ENCODE results near the gene PAFAH2.
"Not testable (repeated sequence)": the region's sequence is repeated elsewhere in the genome, so short reads cannot be mapped to it uniquely, and the experiment has no call there.

Gene PAFAH2

DNA sequence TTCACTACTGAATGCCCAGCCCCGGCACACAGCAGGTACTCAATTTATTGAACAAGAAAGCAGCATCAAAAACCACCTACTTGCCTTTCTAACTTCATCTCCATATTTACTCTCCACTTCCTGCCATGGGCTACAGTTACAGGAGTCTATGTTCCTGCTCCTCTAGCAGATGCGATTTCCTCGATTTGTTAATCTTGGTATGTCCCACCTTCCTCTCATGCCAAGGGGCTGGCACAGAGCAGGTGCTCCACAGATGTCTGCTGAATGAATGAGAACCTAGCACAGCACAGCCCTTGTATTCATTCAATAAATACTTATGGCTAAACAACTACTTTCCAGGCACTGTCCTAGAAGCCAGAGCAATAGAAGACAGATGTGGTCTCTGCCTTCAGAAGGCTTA lies 12.2 kb downstream of the PAFAH2 start:
- no peak for DNase-seq (ENCODE audit: low read depth, low spot score)

DNA sequence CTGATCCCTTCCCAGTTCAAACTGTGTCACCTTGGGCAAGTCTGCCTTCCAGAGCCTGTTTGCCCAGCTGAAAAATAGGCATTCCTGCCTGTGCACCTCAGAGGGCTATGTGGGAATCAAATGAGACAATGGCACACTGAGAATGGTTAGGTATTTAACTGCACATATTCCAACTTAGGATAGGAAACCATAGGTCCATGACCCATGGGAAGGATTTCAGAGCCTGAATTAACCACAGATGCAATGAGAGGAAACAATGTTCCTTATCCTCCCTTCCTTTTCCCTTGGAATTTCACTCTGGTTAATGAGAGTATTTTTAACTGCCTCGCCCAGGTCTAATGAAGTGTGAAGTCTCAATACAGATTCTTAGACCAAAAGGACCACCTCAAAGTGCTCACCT lies 12.7 kb downstream of the PAFAH2 start:
- no peak for DNase-seq (ENCODE audit: low read depth, low spot score)

GRCh38 chr1:25979210-25979609 lies 18.7 kb downstream of the PAFAH2 start:
- no peak for DNase-seq (ENCODE audit: low read depth, low spot score)

GRCh38 chr1:25978403-25978802 lies 19.5 kb downstream of the PAFAH2 start:
- no peak for DNase-seq (ENCODE audit: low read depth, low spot score)

DNA sequence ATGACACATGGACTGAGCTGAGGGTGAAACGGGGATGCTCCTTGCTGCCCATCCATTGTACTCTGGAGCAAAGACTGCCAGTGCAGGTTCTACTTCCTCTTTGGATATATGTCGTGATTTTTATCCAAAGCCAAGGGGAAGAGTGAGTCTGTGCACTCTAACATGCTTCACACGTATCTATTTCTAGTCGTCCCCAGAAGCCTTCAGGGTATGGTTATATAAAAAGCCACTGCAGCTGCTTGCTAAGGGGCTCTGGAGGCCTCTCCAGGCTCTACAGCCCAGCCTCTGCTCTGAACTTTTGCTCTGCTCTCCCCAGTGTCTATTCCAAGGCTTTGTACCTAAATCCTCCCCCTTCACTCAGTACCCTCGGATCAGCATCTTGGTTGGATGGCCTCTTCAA lies 20.1 kb downstream of the PAFAH2 start:
- no peak for DNase-seq (ENCODE audit: low read depth, low spot score)

- DNase-seq (ENCODE audit: low read depth, low spot score), result no peak
These were observed 24.1 kb downstream of the PAFAH2 start for GRCh38 chr1:25973610-25974321.

DNA sequence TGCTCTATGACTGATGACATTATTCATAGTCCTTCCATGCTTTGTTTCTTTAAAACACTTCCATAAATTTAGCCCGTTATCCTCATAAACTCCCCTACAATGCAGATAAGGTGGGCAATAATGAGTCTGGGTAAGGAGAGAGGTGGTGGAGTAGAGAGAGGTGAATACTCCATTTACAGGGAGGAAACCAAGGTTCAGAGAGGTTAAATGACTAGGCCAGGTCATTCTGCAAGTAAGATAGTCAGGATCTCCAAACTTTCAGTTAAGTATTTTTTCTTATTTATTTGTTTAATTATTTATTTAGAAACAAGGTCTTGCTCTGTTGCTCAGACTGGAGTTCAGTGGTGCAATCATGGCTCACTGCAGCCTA lies 26.1 kb downstream of the PAFAH2 start:
- DNase-seq (ENCODE audit: low read depth, low spot score), result no peak

GRCh38 chr1:25971066-25971810 lies 26.6 kb downstream of the PAFAH2 start:
- DNase-seq (ENCODE audit: low read depth, low spot score), result peak; percentile 10

DNA sequence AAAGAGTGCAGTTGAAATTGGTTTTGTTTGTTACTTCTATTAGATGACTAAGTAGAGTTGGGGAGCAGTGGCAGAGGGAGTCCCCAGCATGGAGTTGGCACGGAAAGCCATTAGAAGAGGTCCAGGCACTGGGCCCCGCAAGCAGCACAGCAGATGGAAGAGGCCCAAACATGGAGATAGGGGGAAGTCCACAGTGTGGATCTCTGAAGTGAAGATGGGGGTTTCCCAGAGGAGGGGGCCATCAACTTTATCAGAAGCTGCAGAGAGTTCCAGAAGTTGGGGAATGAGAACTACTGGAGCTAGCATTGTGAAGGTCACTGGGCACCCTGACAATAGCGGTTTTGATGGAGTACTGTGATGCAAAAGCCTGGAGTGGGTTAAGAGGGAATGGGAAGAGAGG lies 30.6 kb downstream of the PAFAH2 start:
- DNase-seq (ENCODE audit: low read depth, low spot score), result no peak

DNA sequence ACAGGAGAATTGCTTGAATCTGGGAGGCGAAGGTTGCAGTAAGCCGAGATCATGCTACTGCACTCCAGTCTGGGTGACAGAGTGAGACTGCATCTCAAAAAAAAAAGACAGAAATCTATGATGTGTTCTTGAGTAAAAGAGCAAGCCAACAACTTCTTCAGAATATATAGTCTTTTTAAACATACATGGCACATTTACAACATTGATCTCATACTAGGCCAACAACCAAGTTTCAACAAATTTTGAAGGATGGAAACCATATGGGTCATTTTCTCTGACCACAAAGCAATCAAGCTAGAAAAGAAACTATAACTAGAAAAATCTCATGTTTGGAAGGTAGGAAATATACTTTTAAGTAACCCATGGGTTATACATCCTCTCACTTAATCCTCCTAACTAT lies 38.3 kb downstream of the PAFAH2 start:
- no peak for DNase-seq (ENCODE audit: low read depth, low spot score)

- DNase-seq (ENCODE audit: low read depth, low spot score), result no peak
These were observed 39.4 kb downstream of the PAFAH2 start for GRCh38 chr1:25958465-25958864.

GRCh38 chr1:25955553-25955952 lies 42.3 kb downstream of the PAFAH2 start:
- no peak for DNase-seq (ENCODE audit: low read depth, low spot score)

DNA sequence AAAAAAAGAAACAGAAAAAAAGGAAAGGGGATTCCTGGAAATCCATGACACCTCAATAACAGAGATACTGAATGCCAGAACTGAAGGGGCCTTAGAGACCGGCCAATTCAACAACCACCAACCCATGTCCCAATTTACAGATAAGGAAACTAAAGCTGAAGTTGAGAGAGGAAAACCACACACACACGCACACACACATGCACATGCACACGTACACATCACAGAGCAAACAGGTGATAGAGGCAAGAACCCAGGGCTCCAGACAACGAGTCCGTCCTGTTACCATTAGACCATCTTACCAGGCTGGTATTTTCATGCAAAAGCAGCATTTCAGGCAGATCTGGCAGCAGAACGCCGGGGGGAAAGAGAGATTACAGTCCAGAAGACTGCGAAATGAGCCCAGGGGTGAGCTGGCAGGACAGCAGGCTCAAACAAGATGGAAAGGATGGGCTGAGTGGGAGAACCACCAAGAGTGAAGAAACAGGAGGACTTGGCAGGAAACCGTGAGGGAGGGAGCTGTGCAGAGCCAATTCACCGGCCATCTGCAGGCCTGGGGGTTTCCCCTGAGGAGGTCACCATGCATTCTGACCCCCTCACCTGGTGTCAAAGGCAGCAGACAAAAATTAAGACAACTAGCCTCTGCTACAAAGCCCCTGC lies 43.5 kb downstream of the PAFAH2 start:
- DNase-seq (ENCODE audit: low read depth, low spot score), result peak; percentile 33

GRCh38 chr1:25952841-25953401 lies 44.9 kb downstream of the PAFAH2 start:
- DNase-seq (ENCODE audit: low read depth, low spot score), result no peak

DNA sequence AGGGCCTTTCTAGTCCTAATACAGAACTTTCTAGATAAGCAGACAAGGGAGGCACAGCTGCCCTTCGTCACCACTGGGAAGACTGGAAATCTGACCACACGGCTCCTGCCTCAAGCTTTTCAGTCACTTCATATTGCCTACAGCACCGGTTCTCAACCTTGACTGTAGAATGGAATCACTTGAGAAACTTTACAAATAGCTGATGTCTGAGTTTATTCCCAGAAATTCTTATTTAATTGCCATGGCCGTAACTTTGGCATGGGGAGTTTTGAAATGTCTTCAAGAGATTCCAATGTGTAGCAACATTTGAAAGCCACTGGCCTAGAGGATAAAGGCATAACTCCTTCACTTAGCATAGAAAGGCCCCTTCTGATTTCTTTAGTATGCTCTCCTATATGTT lies 49.2 kb downstream of the PAFAH2 start:
- DNase-seq (ENCODE audit: low read depth, low spot score), result no peak

GRCh38 chr1:25947027-25947426 lies 50.8 kb downstream of the PAFAH2 start:
- no peak for DNase-seq (ENCODE audit: low read depth, low spot score)

DNA sequence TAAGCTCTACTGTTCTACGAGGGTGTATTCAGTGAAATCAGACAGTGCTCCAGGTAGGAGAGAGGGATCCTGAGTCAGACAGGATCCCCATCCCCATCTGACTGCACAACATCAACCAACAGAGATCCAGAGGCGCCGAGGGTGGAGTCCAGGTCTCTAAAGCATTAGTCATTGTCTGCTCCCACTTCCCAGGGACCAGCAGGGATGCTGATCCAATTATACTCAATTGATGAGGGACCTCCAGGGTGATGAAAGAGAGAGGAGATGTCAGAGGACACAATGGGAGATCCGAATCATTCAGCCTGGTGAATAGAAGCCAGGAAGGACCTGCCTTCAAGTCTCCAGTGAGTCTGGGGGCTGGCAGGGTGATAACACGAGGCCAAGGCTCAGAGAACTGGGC lies 52.1 kb downstream of the PAFAH2 start:
- peak; percentile 37 for DNase-seq (ENCODE audit: low read depth, low spot score)

DNA sequence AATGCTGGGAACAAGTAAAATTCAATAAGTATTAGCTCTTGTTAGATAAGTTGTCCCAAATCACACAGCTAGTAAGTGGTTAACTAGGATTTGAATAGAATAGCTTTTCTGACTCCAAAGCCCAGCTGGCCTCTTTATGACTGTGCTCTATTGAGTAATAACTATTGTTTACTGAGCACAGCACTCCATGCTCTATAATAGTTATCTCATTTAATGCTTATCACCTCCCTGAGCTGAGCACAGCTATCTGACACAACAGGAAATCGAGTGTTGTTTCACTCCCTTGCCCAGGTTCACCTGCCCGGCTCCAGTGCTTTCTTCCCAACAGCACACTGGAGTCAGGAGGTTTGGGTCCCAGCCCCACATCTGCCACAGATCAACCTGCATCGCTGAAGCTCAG lies 52.9 kb downstream of the PAFAH2 start:
- no peak for DNase-seq (ENCODE audit: low read depth, low spot score)

GRCh38 chr1:25943511-25943910 lies 54.4 kb downstream of the PAFAH2 start:
- not testable (repeated sequence) for DNase-seq (ENCODE audit: low read depth, low spot score)

- no peak for DNase-seq (ENCODE audit: low read depth, low spot score)
These were observed 60.9 kb downstream of the PAFAH2 start for GRCh38 chr1:25936947-25937346.

DNA sequence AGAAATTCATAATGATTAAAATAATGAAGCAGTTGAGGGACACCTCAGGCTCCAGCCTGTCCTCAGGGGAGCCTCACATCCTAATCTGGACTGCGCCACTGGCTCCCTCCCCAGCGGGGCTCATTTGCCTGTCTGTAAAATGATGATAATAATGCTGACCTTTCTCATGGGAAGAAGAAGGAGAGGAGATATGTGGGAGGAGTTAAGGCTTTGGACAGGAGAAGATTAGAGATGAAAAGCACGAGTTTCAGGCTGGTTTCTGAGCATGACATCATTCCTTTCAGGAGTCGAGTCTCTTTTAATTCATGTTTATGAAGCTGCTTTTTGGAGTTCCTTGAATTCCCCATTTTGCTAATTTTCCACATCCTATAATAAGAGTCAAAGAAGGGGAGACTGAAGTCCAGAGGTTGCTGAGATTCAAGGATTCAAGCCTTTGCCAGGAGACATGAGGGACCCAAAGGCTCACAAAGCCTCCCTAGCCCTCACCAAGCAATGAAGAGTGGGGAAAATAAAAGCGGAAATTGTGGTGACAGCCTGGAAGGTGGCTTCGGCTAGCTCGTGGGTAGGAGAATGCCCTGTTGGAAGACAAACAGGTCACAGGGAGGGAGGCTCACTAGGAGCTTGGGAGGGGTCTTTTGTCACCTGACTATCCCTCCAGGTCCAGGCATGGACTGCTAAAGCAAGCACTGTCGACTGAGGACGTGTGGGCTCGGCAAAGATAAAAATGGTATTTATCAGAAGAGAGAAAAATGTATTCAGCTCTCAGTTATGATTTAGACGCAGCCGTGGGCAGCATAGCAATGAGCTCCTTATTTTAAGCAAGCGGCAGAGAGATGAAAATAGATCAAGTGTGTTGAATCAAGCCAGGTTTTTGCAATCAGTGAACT lies 64.1 kb downstream of the PAFAH2 start:
- no peak for DNase-seq (ENCODE audit: low read depth, low spot score)

Data from ELF-1 (cell line).